Ascending aorta (tissue), 2 donors: ENCODE data around the gene ANKRD33B. TPM values are rescaled to one million over a fixed set of nuclear protein-coding genes. Genes with fewer than 3 reads are reported as not detected.
A peak's percentile ranks its signal among the peaks of the same experiment; 100 is the strongest.

Experiments
- DNase-seq, 2 donors: peaks; one replicate each; pipeline ENCODE4 v3.0.0-alpha.2; 2019; ENCODE audit warnings: low spot score in 2 of 2
- H3K27ac ChIP-seq, 2 donors: fragments of 200-600 bp; sonication (generic); one replicate each; pipeline ENCODE4 v1.5.1; 2016 to 2017; ENCODE audit warnings: mild to moderate bottlenecking in 1 of 2
- H3K27me3 ChIP-seq: fragments of 200-600 bp; sonication (generic); one replicate; pipeline ENCODE4 v1.5.1; 2017
- H3K36me3 ChIP-seq, 2 donors: fragments of 200-600 bp; sonication (generic); one replicate each; pipeline ENCODE4 v1.5.1; 2016
- H3K4me1 ChIP-seq, 2 donors: fragments of 200-600 bp; sonication (generic); one replicate each; pipeline ENCODE4 v1.5.1; 2016 to 2017; ENCODE audit warnings: mild to moderate bottlenecking in 1 of 2
- H3K4me3 ChIP-seq, 2 donors: fragments of 200-600 bp; sonication (generic); one replicate each; pipeline ENCODE4 v1.5.1; 2016 to 2017; ENCODE audit warnings: mild to moderate bottlenecking in 1 of 2
- H3K9me3 ChIP-seq, 2 donors: fragments of 200-600 bp; sonication (generic); one replicate each; pipeline ENCODE4 v1.5.1; 2016
- intact Hi-C: fragments of 100-400 bp; cut with DNase I; formaldehyde crosslinking; loops from one replicate; pipeline ENCODE4 v1.15.1; 2023
- total RNA-seq: library from RNA; depleted of rRNA; stranded (reverse); fragments of >200 nt; gene quantifications from one replicate; pipeline ENCODE4 v1.1.0, GENCODE V29; 2016
- TF ChIP-seq, protein P1 (sequence below), 3 experiments: fragments of 200-600 bp in 2 of 3; fragments of 450-650 bp in 1 of 3; sonication (generic) in 2 of 3; IDR thresholded peaks; one replicate each; pipeline ENCODE4 v1.5.1; 2016 to 2019; ENCODE audit warnings: antibody characterized with exemption in 3 of 3, mild to moderate bottlenecking in 1 of 3, moderate library complexity in 1 of 3

Gene ANKRD33B
- total RNA-seq, 1 donor from 2014 or later = 7.2 TPM

DNA sequence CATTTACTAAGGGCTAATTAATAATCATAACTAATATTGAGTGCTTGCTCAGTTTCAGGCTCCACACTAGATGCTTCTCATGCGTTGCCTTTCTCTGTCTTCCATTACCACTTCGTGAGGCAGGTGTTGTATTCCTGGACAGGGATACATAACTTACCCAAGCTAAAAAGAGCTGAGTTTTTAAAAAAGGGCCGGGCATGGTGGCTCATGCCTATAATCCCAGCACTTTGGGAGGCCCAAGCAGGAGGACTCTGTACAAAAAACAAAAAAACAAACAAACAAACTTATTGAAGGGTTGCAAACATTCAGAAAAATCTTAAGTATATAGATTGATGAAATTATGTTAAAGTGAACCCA lies 12.1 kb upstream of the ANKRD33B start:
- Histone ChIP-seq H3K4me3 (no peak overlapping the region), H3K36me3 (no peaks in the 10 kb centered on the region), H3K27me3 (no peaks in the 10 kb centered on the region), H3K9me3 (no peaks in the 10 kb centered on the region), H3K4me1 (peaks cover 5 to 17% of the 10 kb centered on the region in 2 donors), H3K27ac (no peak overlapping the region)
- DNase-seq = no peak
- intact Hi-C loops = no loop called here
- TF ChIP-seq, protein P1, sequence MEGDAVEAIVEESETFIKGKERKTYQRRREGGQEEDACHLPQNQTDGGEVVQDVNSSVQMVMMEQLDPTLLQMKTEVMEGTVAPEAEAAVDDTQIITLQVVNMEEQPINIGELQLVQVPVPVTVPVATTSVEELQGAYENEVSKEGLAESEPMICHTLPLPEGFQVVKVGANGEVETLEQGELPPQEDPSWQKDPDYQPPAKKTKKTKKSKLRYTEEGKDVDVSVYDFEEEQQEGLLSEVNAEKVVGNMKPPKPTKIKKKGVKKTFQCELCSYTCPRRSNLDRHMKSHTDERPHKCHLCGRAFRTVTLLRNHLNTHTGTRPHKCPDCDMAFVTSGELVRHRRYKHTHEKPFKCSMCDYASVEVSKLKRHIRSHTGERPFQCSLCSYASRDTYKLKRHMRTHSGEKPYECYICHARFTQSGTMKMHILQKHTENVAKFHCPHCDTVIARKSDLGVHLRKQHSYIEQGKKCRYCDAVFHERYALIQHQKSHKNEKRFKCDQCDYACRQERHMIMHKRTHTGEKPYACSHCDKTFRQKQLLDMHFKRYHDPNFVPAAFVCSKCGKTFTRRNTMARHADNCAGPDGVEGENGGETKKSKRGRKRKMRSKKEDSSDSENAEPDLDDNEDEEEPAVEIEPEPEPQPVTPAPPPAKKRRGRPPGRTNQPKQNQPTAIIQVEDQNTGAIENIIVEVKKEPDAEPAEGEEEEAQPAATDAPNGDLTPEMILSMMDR (IDR thresholded peaks at IDR 0.05) = no peak

- Histone ChIP-seq H3K4me3 (no peak overlapping the region), H3K36me3 (no peaks in the 10 kb centered on the region), H3K27me3 (no peaks in the 10 kb centered on the region), H3K4me1 (peaks cover 5 to 17% of the 10 kb centered on the region in 2 donors), H3K27ac (no peak overlapping the region), H3K9me3 (no peaks in the 10 kb centered on the region)
- intact Hi-C loops = no loop called here
- peak in 1 of 2 donors; percentile 64 for DNase-seq
- TF ChIP-seq, protein P1 (IDR thresholded peaks at IDR 0.05) = no peak
These were observed 11.4 kb upstream of the ANKRD33B start for GRCh38 chr5:10552183-10553143.

GRCh38 chr5:10553476-10553875 lies 10.4 kb upstream of the ANKRD33B start:
- Histone ChIP-seq H3K36me3 (no peaks in the 10 kb centered on the region), H3K4me3 (no peak overlapping the region), H3K4me1 (peaks cover 5 to 17% of the 10 kb centered on the region in 2 donors), H3K27ac (no peak overlapping the region), H3K27me3 (no peaks in the 10 kb centered on the region), H3K9me3 (no peaks in the 10 kb centered on the region)
- DNase-seq = no peak
- TF ChIP-seq, protein P1 (IDR thresholded peaks at IDR 0.05) = no peak
- intact Hi-C loops = no loop called here

DNA sequence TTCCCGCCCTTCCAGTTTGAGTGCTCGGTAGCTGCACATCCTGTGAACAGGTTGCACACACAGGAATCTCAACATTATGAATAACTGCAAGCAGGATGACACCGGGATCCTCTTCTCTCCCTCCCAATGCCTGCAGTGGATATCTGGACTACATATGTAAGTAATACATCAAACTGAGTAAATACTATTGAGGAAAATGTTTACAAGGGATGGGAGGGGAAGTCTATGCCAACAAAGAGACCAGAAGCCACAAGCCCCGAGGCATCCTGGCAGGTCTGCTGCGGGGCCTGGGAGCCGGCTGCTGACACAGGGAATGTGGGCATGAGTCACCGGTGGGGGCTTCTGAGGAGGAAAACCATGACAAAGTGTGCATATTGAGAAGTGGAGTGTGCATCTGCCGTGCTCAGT lies 8.6 kb upstream of the ANKRD33B start:
- H3K36me3 ChIP-seq = no peaks in the 10 kb centered on the region

GRCh38 chr5:10556289-10556807 lies 7.5 kb upstream of the ANKRD33B start:
- no peaks in the 10 kb centered on the region for H3K36me3 ChIP-seq
- peaks cover 2 to 14% of the 10 kb centered on the region in 2 donors for H3K4me1 ChIP-seq
- no peak for DNase-seq
- H3K27me3 ChIP-seq = no peaks in the 10 kb centered on the region
- TF ChIP-seq, protein P1 (IDR thresholded peaks at IDR 0.05) = no peak
- intact Hi-C loops = no loop called here
- H3K4me3 ChIP-seq = no peak overlapping the region
- H3K9me3 ChIP-seq = no peaks in the 10 kb centered on the region
- no peak overlapping the region for H3K27ac ChIP-seq

More for the DNA sequence above, 8.6 kb upstream of the ANKRD33B start:
- Histone ChIP-seq H3K4me3 (no peak overlapping the region), H3K9me3 (no peaks in the 10 kb centered on the region), H3K27ac (no peak overlapping the region), H3K27me3 (no peaks in the 10 kb centered on the region), H3K4me1 (peaks cover 5 to 17% of the 10 kb centered on the region in 2 donors)
- intact Hi-C loops = no loop called here
- peak in 1 of 2 donors; percentile 52 for DNase-seq
- TF ChIP-seq, protein P1 (IDR thresholded peaks at IDR 0.05) = no peak
